ENCODE results near the gene PLA2G4B.

PLA2G4B gene

DNA sequence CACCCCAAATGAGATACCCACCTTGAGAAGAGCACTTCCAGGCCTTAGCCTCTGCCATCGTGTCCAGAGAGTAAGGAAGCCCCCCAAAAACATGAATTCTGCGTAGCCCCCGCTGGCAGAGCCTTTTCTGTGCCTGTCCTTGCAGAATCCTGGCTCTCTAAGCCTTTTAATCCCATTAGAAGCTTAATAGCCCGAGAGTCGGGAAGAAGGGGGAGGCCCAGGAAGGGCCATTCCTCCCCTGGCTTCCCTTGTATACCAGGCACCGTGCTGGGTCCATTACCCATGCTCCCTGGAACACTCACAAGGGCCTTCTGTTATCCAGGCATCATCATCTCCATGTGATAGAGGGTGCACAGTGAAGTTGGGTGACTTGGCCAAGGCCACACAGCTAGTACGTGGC, 48.1 kb downstream of the PLA2G4B start:
- DNase-seq (ENCODE audit: low spot score): no peak

DNA sequence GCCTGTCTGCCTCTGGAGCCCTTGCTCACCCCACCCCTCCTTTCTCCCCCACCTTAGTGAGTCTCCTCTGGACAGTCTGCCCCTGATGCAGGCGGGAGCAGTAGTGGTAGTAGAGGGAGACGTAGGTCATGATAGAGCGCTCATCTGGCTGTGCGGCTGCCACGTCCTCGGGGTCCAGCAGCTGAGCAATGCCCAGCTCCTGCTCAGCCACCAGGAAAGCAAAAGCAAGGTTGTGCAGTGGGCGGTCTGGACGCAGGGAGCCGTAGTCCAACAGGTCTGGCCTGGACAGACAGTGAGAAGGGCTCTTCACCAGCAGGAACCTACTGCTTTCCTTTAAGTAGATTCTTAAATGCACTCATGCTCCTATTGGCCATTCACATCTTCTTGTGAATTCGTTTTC, 48.5 kb downstream of the PLA2G4B start:
- DNase-seq (ENCODE audit: low spot score): no peak

DNA sequence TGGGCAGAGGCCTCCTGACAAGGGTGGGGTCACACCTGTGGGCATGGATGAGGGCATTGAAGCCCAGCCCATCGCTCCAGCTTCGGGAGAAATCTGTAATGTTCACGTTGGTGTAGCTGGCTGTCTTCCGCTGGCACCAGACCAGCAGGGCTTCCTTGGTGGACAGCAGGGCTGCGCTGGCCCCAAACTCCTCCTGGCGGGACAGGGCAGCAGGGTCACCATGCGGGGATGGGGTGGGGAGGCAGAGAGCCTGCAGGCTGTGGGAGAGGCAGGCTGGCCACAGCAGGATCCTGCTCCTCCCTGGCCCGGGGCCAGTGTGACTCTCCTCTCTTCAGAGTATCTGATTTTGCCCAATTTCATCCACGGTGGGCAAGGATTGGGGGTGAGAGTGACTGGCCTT, 49.2 kb downstream of the PLA2G4B start:
- no peak for DNase-seq (ENCODE audit: low spot score)

- DNase-seq (ENCODE audit: low spot score): no peak
Observed at GRCh38 chr15:41888662-41889253, 50.1 kb downstream of the PLA2G4B start.

DNA sequence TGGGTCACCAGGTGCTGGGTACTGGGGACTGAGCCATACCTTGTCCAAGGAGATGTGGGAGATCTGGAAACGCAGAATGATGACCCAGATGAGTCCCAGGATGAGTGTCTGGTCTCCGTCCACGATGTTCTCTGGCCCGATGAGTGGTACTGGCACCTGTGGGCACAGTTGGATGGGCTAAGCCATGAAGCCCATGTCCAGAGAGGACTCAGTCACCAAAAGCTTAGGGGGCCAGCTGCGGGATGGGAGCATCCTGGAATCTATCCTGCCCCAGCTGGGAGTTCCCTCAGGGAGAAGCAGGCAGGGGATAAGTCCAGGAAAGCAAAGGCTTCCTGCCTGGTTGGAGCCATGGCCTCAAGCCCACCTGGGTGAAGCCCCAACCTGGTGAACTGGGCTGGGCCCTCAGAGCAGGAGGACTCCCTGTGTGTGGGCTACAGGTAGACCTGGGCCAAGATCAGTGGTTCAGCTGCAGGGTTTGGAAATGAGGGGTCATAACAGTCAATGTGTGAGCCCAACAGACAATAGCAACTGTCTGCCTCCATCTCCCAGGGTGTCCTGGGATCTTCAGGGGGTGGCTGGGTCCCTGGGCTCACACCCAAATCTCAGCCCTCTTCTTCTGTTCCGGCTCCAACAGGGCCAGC, 51.5 kb downstream of the PLA2G4B start:
- no peak for DNase-seq (ENCODE audit: low spot score)

- DNase-seq (ENCODE audit: low spot score): no peak
Observed at GRCh38 chr15:41891226-41891625, 52.6 kb downstream of the PLA2G4B start.

DNA sequence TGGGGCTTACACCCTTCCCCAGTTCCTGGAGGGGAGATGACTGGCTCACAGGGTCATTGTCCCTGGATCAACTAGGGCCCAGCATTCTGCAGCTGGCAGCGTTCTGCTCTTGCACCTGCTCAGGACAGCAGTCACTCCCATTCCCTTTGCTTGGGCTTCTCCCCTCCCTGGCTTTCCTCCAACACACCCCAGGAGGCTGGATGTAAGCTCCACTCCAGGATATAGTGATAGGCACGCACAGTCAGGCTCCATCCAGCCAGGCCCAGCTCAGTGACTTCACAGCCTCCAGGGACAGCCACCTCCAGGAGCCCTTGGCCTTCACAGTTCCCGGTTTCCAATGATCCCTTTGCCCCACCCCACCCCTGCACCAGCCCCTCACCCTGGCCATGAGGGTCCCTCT, 53.3 kb downstream of the PLA2G4B start:
- DNase-seq (ENCODE audit: low spot score): no peak

DNA sequence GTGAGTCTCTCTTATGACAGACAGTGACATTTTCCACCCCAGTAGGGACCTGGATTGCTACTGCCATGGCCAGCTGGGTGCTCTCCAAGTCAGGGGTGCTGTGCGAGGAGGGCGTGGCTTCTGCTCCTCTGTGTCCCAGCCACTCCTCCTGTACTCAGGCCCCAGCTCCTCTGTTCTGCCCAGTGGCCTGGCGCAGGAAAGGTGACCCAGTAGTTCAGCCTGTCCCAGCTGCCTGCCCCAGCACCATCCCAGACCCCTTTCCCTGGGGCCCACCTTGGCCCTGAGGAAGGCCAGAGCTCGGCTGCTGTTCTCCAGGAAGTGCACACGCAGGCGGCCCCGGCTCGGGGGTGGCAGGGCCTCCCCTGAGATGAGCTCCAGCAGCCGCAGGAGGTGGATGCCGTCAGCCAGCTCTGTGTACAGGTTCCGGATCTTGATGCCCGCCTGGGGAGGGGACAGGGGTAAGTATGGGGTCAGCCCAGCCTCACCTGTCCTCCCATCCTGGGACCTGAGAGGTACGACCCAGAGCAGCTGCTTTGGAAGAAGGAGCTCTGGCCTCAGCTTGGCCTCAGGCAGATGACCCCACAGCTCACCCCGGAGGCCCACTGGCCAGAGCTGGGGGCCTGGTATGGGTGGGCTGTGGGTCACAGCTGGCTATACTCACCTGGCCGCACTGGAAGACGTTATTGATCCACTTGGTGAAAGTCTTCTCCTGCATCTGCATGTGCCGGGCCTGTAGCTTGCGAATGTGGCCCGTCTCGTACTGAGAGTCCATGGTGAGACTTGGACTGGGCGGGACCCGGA, 54.2 kb downstream of the PLA2G4B start:
- no peak for DNase-seq (ENCODE audit: low spot score)

- no peak for DNase-seq (ENCODE audit: low spot score)
Observed at GRCh38 chr15:41893422-41894250, 55.0 kb downstream of the PLA2G4B start, which contains the start of gene SPTBN5. TSS of gene SPTBN5 (minus strand) at chr15:41894053. CDS start at chr15:41893497, 556 bp downstream.

GRCh38 chr15:41894251-41894790, 55.7 kb downstream of the PLA2G4B start:
- DNase-seq (ENCODE audit: low spot score): no peak

DNA sequence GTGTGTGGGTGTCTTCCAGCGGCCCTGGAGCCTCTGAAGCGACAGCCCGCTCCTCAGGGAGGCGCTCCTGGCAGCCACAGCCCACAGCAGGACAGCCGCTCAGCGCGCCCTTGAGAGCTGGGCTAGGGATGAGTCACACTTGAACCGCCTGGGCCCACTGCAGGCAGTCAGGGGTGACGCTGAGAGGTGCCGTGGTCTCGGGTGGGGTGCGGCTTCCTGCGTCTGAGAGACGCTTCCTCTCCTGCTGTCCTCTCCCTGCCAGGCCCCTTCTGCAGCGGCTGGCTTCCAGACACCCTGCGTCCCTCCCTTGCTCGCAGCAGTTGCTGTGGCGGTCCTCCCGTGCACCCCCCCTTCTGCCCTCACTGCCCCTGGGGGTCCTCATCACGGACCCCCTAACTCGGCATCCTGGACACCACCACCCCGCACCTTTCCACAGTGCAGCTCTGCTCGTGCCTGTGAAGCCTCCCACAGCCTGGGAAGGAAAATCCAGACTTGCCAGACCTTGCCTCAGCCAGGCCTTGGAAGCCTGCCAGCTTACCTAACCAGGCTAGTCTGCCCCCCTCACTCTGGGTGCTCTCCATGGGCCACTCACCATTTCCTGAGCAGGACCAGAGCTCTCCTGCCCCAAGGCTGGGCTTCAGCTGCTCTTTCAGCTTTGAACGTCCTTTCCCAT, 56.3 kb downstream of the PLA2G4B start:
- peak; percentile 35 for DNase-seq (ENCODE audit: low spot score)

DNA sequence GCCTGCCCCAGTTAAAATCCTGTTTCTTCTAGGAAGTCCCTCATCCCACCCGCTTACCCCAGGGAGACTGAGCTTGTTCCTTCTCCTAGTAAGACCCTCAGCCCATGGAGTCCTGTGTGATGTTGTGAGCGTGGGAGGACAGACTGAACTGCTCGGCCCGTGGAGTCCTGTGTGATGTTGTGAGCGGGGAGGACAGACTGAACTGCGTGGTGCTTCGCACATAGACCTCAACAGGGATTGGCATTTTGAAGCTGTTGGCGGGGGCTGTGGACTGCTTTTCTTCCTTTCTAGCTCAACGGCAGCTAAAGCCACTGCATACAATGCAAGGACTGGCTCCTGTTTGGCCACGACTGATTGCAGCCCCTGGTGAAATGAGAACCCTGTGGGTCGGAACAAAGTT, 56.8 kb downstream of the PLA2G4B start:
- DNase-seq (ENCODE audit: low spot score): no peak

DNA sequence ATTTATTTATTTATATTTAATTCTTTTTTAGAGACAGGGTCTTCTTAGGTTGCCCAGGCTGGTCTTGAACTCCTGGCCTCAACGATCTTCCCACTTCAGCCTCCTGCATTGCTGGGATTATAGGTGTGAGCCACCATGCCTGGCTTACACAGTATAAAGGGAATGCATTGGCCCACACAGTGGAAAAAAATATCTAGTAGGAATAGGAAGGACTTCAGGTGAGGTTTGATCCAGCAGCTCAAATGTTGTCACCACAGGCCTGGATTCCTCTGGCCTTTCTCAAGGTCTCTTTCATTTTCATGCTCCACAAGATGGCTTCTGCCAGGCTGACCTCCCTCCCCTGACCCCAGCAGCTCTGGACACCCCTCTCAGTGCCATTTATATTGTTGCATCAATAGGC, 57.3 kb downstream of the PLA2G4B start:
- no peak for DNase-seq (ENCODE audit: low spot score)

GRCh38 chr15:41896566-41896965, 57.9 kb downstream of the PLA2G4B start:
- DNase-seq (ENCODE audit: low spot score): no peak

GRCh38 chr15:41897363-41897799, 58.7 kb downstream of the PLA2G4B start:
- DNase-seq (ENCODE audit: low spot score): no peak

Measured in Ammon's horn (tissue), 1 donor.